HL-60 (cell line): ENCODE data around the gene MFSD1.

Experiments
- DNase-seq, 2 experiments: peaks; one replicate each; pipeline ENCODE4 v3.0.0-alpha.2; 2010 to 2020; ENCODE audit warnings: low read depth in 1 of 2, low spot score in 1 of 2
- H3K27ac ChIP-seq: fragments of 250-450 bp; sonication (Bioruptor Pico); replicated peaks from 2 replicates; pipeline ENCODE4 v1.5.1; 2020; ENCODE audit warnings: mild to moderate bottlenecking, moderate library complexity
- H3K27me3 ChIP-seq: fragments of 250-450 bp; sonication (Bioruptor Pico); 2 replicates; pipeline ENCODE4 v1.5.1; 2021; ENCODE audit warnings: mild to moderate bottlenecking, moderate library complexity; ENCODE audit not compliant: insufficient read depth, poor library complexity, severe bottlenecking
- H3K4me3 ChIP-seq: replicated peaks from 2 replicates; pipeline ENCODE4 v1.5.1; 2011; ENCODE audit warnings: mild to moderate bottlenecking, control low read depth, low read length; ENCODE audit not compliant: insufficient read depth
- GABPA ChIP-seq: IDR thresholded peaks from 2 replicates; pipeline ENCODE4 v1.6.1; 2012; ENCODE audit warnings: low read depth
- POLR2AphosphoS5 ChIP-seq: IDR thresholded peaks from 2 replicates; pipeline ENCODE4 v1.6.1; 2012; ENCODE audit warnings: low read depth
- SPI1 ChIP-seq: IDR thresholded peaks from 2 replicates; pipeline ENCODE4 v1.6.1; 2012; ENCODE audit warnings: low read depth, mild to moderate bottlenecking, borderline replicate concordance
- TF ChIP-seq, protein P1 (sequence below): IDR thresholded peaks from 2 replicates; pipeline ENCODE4 v1.6.1; 2012; ENCODE audit warnings: low read depth; ENCODE audit not compliant: insufficient replicate concordance
- TF ChIP-seq, protein P2 (sequence below): IDR thresholded peaks from one replicate; pipeline ENCODE4 v1.5.1; 2011; ENCODE audit warnings: low read length, control low read depth, inconsistent platforms; ENCODE audit not compliant: insufficient read depth

MFSD1 gene

DNA sequence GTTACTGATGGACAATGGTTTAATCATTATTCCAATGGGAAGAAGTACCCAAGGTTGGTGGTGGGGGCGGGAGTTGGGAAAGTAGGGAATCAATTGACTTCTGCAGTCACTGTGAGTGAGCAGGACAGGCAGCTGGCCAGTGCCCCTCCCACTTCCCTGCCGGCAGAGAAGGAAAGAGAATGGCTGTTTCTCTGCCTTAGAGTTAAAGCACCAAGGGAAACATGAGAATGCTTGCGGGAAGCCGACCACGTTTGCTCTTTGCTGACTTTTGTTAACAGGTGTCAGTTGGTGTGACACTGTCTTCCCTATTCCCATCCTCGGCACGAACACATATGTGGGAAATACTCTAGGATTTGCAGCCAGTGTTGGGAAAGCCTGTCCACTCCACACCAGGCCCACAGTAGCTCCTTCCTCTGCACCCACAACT is 33.5 kb upstream of the MFSD1 start:
- TF ChIP-seq GABPA, result no peak
- no peak for TF ChIP-seq POLR2AphosphoS5
- TF ChIP-seq SPI1, result no peak
- TF ChIP-seq, protein P1, sequence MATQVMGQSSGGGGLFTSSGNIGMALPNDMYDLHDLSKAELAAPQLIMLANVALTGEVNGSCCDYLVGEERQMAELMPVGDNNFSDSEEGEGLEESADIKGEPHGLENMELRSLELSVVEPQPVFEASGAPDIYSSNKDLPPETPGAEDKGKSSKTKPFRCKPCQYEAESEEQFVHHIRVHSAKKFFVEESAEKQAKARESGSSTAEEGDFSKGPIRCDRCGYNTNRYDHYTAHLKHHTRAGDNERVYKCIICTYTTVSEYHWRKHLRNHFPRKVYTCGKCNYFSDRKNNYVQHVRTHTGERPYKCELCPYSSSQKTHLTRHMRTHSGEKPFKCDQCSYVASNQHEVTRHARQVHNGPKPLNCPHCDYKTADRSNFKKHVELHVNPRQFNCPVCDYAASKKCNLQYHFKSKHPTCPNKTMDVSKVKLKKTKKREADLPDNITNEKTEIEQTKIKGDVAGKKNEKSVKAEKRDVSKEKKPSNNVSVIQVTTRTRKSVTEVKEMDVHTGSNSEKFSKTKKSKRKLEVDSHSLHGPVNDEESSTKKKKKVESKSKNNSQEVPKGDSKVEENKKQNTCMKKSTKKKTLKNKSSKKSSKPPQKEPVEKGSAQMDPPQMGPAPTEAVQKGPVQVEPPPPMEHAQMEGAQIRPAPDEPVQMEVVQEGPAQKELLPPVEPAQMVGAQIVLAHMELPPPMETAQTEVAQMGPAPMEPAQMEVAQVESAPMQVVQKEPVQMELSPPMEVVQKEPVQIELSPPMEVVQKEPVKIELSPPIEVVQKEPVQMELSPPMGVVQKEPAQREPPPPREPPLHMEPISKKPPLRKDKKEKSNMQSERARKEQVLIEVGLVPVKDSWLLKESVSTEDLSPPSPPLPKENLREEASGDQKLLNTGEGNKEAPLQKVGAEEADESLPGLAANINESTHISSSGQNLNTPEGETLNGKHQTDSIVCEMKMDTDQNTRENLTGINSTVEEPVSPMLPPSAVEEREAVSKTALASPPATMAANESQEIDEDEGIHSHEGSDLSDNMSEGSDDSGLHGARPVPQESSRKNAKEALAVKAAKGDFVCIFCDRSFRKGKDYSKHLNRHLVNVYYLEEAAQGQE, result no peak
- TF ChIP-seq, protein P2, sequence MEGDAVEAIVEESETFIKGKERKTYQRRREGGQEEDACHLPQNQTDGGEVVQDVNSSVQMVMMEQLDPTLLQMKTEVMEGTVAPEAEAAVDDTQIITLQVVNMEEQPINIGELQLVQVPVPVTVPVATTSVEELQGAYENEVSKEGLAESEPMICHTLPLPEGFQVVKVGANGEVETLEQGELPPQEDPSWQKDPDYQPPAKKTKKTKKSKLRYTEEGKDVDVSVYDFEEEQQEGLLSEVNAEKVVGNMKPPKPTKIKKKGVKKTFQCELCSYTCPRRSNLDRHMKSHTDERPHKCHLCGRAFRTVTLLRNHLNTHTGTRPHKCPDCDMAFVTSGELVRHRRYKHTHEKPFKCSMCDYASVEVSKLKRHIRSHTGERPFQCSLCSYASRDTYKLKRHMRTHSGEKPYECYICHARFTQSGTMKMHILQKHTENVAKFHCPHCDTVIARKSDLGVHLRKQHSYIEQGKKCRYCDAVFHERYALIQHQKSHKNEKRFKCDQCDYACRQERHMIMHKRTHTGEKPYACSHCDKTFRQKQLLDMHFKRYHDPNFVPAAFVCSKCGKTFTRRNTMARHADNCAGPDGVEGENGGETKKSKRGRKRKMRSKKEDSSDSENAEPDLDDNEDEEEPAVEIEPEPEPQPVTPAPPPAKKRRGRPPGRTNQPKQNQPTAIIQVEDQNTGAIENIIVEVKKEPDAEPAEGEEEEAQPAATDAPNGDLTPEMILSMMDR, result no peak
- Histone ChIP-seq H3K27me3 (no peaks in the 10 kb centered on the region), H3K27ac (no peak overlapping the region), H3K4me3 (no peak overlapping the region)
- DNase-seq, result no peak

DNA sequence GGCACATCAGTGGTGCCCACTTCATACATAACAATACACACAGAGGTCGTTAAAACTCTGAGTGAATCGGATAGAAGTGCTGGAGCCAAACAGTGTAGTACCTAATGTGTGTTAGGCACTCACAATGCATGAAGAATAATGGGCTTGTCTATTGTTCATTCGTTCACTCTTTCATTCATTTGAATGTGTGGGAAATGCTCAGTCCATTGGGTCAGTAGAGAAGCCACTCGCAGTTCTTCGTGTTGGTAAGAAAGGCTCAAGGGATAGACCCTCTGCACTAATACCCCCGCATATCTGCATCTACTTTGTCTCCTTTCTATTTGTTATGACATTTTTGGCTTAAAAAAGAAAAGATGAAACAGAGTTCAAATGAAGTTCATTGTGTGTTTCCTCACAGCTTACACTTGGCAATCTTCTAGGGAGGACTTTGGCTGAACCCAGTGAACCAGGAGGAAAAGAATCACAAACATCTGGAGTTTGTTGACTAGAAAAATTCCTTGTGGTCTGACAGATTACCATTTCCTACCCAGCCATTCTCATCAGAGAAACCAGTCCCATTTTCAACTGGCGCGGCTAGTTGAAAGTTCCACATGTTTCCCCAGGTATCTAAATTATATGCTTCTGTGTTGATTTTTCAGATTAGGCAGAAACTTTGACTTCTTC is 32.8 kb upstream of the MFSD1 start:
- DNase-seq, result no peak
- no peak for TF ChIP-seq GABPA
- no peak for TF ChIP-seq SPI1
- TF ChIP-seq, protein P2, result no peak
- no peak for TF ChIP-seq POLR2AphosphoS5
- TF ChIP-seq, protein P1, result no peak
- Histone ChIP-seq H3K27me3 (no peaks in the 10 kb centered on the region), H3K4me3 (no peak overlapping the region), H3K27ac (no peak overlapping the region)

DNA sequence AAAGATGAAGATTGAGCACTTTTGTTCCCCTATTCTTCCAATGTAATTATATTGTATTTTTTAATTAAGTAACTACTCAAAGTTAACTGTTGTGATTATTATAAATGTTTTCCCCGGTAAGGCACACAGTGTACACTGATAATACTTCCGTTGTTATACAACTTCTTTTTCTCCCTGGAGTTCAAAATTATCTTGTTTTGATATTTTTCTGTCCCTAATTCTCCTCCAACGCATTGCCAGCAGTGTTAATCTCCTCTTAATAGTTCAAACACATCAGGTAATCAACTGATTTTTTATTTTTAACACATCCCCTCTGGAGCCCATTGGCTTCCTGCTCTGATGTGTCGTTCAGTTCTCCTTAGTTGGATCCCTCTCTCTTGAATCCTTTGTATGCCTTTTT is 32.3 kb upstream of the MFSD1 start:
- Histone ChIP-seq H3K27ac (no peak overlapping the region), H3K4me3 (no peak overlapping the region), H3K27me3 (no peaks in the 10 kb centered on the region)
- DNase-seq, result no peak
- TF ChIP-seq, protein P2, result no peak
- TF ChIP-seq POLR2AphosphoS5 (no peak), SPI1 (no peak), GABPA (no peak)
- TF ChIP-seq, protein P1, result no peak
